ENCODE measurements around the gene SLC41A1.

DNA sequence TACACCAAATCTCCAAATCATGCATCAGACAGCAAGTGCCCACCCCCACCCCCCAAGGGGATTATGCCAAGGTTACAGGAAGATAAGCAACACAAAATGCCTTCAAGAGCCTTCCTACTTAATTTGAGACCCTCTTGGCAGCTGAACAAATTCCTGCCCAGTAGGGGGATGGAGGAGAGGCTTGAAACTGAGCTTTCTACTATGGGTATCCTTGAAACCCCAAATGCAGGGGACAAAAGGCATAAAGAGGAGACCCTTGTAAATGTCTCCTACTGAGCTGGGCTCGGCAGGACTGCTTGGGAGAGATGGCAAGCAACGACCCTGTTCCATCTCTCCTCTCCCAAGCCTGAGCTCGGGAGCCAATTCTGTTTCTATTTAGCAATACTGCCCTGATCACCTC lies 3.5 kb downstream of the SLC41A1 start:
- TF ChIP-seq CTCF (IDR thresholded peaks at IDR 0.05) (no peak), EP300 (IDR thresholded peaks at IDR 0.05) (no peak)
